HG03342 (cell line): ENCODE data around the gene SYNE1.

Source experiments
- ATAC-seq: cut with Tn5 transposase; IDR thresholded peaks from one replicate; pipeline ENCODE4 v1.9.1; 2021; ENCODE audit warnings: mild to moderate bottlenecking, moderate library complexity; ENCODE audit not compliant: unreplicated experiment

Gene SYNE1

GRCh38 chr6:152244998-152245630 is 392.0 kb downstream of the SYNE1 start:
- no peak for ATAC-seq

GRCh38 chr6:152241013-152241766 is 396.0 kb downstream of the SYNE1 start:
- no peak for ATAC-seq

GRCh38 chr6:152240436-152240835 is 396.7 kb downstream of the SYNE1 start:
- ATAC-seq: no peak

GRCh38 chr6:152236370-152237097 is 400.6 kb downstream of the SYNE1 start:
- ATAC-seq: no peak

- no peak for ATAC-seq
Measured at GRCh38 chr6:152233547-152234320, 403.4 kb downstream of the SYNE1 start.

- no peak for ATAC-seq
Measured at GRCh38 chr6:152232501-152233151, 404.5 kb downstream of the SYNE1 start.

- ATAC-seq: no peak
Measured at GRCh38 chr6:152229330-152229729, 407.8 kb downstream of the SYNE1 start.

- ATAC-seq: no peak
Measured at GRCh38 chr6:152226119-152226518, 411.0 kb downstream of the SYNE1 start.

- no peak for ATAC-seq
Measured at GRCh38 chr6:152225241-152225934, 411.8 kb downstream of the SYNE1 start.

GRCh38 chr6:152223636-152224035 is 413.5 kb downstream of the SYNE1 start:
- no peak for ATAC-seq

GRCh38 chr6:152221806-152222628 is 415.1 kb downstream of the SYNE1 start:
- no peak for ATAC-seq

- no peak for ATAC-seq
Measured at GRCh38 chr6:152220786-152221185, 416.4 kb downstream of the SYNE1 start.

GRCh38 chr6:152218887-152219286 is 418.3 kb downstream of the SYNE1 start:
- no peak for ATAC-seq

- no peak for ATAC-seq
Measured at GRCh38 chr6:152212437-152212836, 424.7 kb downstream of the SYNE1 start.

GRCh38 chr6:152209211-152209610 is 428.0 kb downstream of the SYNE1 start:
- no peak for ATAC-seq

- ATAC-seq: no peak
Measured at GRCh38 chr6:152207915-152208714, 429.0 kb downstream of the SYNE1 start.

- no peak for ATAC-seq
Measured at GRCh38 chr6:152206072-152206818, 430.9 kb downstream of the SYNE1 start.

GRCh38 chr6:152204591-152204990 is 432.6 kb downstream of the SYNE1 start:
- no peak for ATAC-seq
